ENCODE data around the gene METAP1D.
A peak's percentile ranks its signal among the peaks of the same experiment; 100 is the strongest.
"Not testable (repeated sequence)": the region's sequence is repeated elsewhere in the genome, so short reads cannot be mapped to it uniquely, and the experiment has no call there.

Gene METAP1D

GRCh38 chr2:171991027-171991426 is 8.7 kb upstream of the METAP1D start:
- TF ChIP-seq CTCF (IDR thresholded peaks at IDR 0.05): no peak
- no peak overlapping the region for H3K4me3 ChIP-seq

GRCh38 chr2:171995586-171995985 is 4.2 kb upstream of the METAP1D start:
- H3K4me3 ChIP-seq: no peak overlapping the region
- H3K27ac ChIP-seq: no peak overlapping the region
- DNase-seq (ENCODE audit: low spot score): no peak
- no peak for TF ChIP-seq CTCF (IDR thresholded peaks at IDR 0.05)

More at GRCh38 chr2:171991027-171991426, 8.7 kb upstream of the METAP1D start:
- DNase-seq (ENCODE audit: low spot score): no peak
- no peak overlapping the region for H3K27ac ChIP-seq

- DNase-seq (ENCODE audit: low spot score): no peak
- TF ChIP-seq CTCF (IDR thresholded peaks at IDR 0.05): no peak
- H3K4me3 ChIP-seq: no peak overlapping the region
- no peak overlapping the region for H3K27ac ChIP-seq
Observed at GRCh38 chr2:171996021-171996420, 3.7 kb upstream of the METAP1D start.

DNA sequence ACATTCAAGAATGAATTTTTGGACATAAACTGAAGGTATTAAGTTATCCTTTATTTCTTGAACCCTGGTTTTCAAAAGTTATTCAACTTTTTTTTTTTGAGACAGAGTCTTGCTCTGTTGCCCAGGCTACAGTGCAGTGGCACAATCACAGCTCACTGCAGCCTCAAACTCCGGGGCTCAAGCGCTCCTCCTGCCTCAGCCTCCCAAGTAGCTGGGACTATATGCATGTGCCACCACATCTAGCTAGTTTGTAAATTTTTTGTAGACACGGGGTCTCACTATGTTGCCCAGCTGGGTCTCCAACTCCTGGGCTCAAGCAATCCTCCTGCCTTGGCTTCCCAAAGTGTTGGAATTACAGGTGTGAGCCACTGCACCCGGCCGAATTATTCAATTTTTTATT is 2.7 kb upstream of the METAP1D start:
- not testable (repeated sequence) for H3K27ac ChIP-seq; H3K4me3 ChIP-seq; DNase-seq (ENCODE audit: low spot score)

DNA sequence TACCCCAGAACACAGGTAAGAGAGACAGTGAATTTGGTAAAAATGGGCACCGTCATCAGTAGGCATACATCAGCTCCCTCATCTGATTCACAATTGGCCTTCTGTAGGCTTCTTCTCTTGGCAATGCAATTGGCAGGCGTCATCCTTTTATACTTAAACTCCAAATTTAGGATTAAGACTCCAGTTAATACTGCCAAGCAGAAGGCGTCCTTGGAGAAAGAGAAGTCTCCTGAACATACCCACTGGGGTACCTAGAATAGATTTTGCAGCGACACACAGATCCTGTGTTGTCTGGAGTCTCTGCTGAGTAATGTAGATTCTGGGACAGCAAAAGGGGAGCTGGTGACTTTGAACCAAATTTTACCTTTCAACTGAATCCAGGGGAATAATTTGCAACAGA is 592 bp upstream of the METAP1D start:
- Histone ChIP-seq H3K27ac (no peak overlapping the region), H3K4me3 (peak overlapping the region; percentile 89)
- no peak for TF ChIP-seq CTCF (IDR thresholded peaks at IDR 0.05)
- DNase-seq (ENCODE audit: low spot score): no peak

GRCh38 chr2:172000696-172001361 is 1.1 kb downstream of the METAP1D start:
- H3K27ac ChIP-seq: no peak overlapping the region
- no peak for DNase-seq (ENCODE audit: low spot score)
- peak overlapping the region; percentile 89 for H3K4me3 ChIP-seq
- TF ChIP-seq CTCF (IDR thresholded peaks at IDR 0.05): no peak

- Histone ChIP-seq H3K27ac (no peak overlapping the region), H3K4me3 (no peak overlapping the region)
- no peak for TF ChIP-seq CTCF (IDR thresholded peaks at IDR 0.05)
- no peak for DNase-seq (ENCODE audit: low spot score)
Observed at GRCh38 chr2:172007372-172007771, 7.6 kb downstream of the METAP1D start.
